Hematopoietic multipotent progenitor cell (in vitro differentiated cells): ENCODE results near the gene SERHL2. TPM values are rescaled to one million over a fixed set of nuclear protein-coding genes. Genes with fewer than 3 reads are reported as not detected.

Source experiments
- small RNA-seq: library from RNA; depleted of rRNA; stranded (forward); fragments of <200 nt; gene quantifications from one replicate; pipeline ENCODE3, GENCODE V24; 2012
- total RNA-seq: library from RNA; depleted of rRNA; stranded (reverse); fragments of >200 nt; gene quantifications from one replicate; pipeline ENCODE4 v1.2.3, GENCODE V29; 2012

Gene SERHL2
- total RNA-seq, 1 donor, result 0.27 TPM

Small RNA genes lying within 50 kb of the gene (small RNA-seq; reads per million reads assigned to genes)
- not detected for gene RN7SKP80
- not detected for gene RNU6-513P

Other genes with a start within 250 kb of the SERHL2 start
- 3.0 TPM for gene NFAM1, start 121.6 kb upstream of the SERHL2 start, total RNA-seq
- gene RRP7A, start 34.2 kb upstream of the SERHL2 start, total RNA-seq, result 28.0 TPM
- 37.4 TPM for gene POLDIP3, start 60.9 kb downstream of the SERHL2 start, total RNA-seq
- gene ATP5MGL, start 86.6 kb downstream of the SERHL2 start, total RNA-seq, result 1.3 TPM
- gene CYB5R3, start 95.4 kb downstream of the SERHL2 start, total RNA-seq, result 89.4 TPM
- 0.54 TPM for gene A4GALT, start 166.9 kb downstream of the SERHL2 start, total RNA-seq